Activated CD4-positive, alpha-beta T cell treated with anti-CD3 and anti-CD28 coated beads, Interleukin-2, amount 50 U/mL, for 24 hours (primary cell): ENCODE data around the gene MUC5AC.
"Not testable (repeated sequence)": the region's sequence is repeated elsewhere in the genome, so short reads cannot be mapped to it uniquely, and the experiment has no call there.

ENCODE experiments used
- DNase-seq, 2 donors: peaks; one replicate each; pipeline ENCODE4 v3.0.0-alpha.2; 2020; ENCODE audit warnings: low read depth in 1 of 2, low spot score in 1 of 2

Gene MUC5AC

DNA sequence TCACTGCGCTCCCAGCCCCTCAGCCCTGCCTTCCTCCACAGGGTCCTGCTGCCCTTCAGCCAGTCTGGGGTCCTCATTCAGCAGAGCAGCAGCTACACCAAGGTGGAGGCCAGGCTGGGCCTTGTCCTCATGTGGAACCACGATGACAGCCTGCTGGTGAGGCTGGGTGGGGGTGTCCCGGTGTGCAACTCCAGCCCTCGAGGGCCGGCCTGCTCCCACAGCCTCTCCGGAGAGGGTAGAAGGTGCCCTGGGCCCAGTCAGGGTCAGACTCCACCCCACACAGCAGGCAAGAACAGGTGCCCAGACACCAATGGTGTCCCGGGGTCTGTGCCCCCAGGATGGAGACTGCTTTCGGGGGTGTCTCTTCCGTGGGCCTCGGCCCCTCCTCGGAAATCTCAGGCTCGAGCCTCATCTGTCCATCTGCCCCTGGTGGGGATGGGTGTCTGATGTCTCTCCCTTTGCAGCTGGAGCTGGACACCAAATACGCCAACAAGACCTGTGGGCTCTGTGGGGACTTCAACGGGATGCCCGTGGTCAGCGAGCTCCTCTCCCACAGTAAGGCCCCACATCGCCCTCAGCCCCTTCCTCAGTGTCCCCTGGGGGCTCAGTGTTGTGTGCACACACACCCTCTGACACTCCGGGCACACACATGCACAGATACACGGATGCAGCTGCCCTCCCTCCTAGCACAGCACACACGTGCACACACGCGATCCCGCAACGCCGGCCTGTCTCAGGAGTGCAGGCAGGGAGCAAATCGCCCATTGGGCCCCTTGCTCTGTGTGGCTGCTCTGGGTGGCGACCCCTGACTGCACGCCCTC, 4.9 kb downstream of the MUC5AC start:
- DNase-seq, result no peak

DNA sequence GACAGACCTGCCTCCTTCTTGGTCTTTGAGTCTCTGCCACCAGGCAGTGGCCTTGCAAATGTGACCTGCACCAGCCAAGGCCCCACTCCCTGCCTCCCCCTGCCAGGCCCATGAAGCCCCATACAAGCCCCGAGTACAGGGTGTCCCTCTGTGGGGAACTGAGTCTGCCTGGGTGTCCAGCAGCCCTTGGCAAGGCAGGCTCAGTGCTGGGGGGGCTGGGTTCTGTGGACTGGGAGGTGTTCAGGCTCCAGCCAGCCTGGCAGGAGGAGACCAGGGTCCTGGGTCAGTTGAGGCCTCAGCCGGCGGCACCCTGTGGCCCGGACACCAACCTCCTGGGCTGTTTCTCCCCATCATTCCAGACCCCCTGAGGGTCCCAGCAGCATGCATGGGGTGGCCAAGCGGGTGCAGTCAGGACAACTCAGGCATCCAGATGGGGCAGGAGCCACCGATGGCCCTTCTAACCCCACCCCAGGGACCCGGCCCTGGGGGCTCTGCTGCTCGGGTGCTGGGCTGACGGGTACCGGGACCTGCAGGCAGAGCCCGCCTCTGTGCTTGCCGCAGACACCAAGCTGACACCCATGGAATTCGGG, 5.7 kb downstream of the MUC5AC start:
- DNase-seq, result no peak

DNA sequence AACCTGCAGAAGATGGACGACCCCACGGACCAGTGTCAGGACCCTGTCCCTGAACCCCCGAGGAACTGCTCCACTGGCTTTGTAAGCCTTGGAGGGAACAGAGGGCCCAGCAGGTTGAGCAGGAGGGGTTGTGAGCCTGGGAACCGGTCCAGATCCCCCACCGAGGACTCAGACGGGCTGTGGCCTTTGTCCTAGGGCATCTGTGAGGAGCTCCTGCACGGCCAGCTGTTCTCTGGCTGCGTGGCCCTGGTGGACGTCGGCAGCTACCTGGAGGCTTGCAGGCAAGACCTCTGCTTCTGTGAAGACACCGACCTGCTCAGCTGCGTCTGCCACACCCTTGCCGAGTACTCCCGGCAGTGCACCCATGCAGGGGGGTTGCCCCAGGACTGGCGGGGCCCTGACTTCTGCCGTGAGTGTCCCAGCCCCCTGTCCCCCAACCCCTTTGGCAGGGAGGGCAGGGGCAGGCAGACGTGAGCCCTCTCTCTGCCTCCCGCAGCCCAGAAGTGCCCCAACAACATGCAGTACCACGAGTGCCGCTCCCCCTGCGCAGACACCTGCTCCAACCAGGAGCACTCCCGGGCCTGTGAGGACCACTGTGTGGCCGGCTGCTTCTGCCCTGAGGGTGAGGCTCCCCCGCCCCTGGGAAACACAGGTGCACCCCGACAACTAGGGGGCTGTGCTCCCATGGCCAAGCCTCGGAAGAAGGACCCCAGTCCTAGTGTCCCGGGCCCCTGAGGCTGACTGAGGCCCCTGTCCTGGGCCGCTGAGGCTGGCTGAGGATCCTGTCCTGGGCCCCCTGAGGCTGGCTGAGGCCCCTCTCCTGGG, 6.4 kb downstream of the MUC5AC start:
- no peak for DNase-seq

DNA sequence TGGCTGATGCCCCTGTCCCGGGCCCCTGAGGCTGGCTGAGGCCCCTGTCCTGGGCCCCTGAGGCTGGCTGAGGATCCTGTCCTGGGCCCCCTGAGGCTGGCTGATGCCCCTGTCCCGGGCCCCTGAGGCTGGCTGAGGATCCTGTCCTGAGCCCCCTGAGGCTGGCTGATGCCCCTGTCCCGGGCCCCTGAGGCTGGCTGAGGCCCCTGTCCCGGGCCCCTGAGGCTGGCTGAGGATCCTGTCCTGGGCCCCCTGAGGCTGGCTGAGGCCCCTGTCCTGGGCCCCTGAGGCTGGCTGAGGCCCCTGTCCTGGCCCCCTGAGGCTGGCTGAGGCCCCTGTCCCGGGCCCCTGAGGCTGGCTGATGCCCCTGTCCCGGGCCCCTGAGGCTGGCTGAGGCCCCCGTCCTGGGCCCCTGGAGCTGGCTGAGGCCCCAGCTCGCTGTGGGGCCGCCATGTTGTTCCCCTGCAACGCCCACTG, 7.1 kb downstream of the MUC5AC start:
- DNase-seq, result not testable (repeated sequence)

DNA sequence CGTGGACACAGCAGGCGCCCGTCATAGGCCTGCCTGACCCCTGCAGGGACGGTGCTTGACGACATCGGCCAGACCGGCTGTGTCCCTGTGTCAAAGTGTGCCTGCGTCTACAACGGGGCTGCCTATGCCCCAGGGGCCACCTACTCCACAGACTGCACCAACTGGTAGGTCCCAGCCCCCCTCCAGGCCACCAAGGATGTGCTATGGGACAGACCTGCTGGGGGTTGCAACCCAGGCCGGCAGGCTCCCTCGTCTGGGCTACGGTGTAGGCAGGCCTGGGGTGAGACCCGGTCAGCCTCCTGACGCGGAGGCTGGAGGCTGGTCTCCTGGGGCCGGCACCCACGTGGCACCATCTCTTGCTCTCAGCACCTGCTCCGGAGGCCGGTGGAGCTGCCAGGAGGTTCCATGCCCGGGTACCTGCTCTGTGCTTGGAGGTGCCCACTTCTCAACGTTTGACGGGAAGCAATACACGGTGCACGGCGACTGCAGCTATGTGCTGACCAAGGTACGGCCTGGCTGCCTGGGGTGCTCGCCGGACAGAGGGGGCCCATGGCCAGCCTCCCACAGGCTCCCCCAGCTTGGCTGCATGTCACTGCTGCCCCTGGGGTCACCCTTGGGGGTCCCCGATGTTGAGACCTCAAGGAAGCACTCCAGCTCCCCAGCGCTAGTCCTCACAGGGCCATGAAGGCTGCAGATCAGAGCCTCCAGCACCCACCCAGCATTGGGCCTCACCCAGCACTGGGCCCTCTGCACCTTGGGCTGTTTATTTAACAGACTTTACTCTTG, 7.7 kb downstream of the MUC5AC start:
- no peak for DNase-seq

DNA sequence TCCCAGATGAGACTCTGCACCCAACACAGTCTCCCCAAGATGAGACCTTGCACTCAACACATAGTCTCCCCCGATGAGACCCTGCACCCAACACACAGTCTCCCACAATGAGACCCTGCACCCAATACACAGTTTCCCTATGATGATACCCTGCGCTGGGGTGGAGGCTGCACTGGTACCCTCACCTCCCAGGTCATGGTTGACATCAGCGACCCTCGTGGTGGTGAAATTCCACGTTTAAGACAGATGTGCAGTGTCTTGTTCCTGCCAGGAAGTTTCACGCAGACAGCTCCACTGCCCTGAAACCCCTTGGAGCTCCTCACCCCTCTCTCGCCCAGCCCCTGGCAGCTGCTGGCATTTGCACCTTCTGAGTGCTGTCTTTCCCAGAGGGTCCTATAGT, 9.5 kb downstream of the MUC5AC start:
- no peak for DNase-seq

DNA sequence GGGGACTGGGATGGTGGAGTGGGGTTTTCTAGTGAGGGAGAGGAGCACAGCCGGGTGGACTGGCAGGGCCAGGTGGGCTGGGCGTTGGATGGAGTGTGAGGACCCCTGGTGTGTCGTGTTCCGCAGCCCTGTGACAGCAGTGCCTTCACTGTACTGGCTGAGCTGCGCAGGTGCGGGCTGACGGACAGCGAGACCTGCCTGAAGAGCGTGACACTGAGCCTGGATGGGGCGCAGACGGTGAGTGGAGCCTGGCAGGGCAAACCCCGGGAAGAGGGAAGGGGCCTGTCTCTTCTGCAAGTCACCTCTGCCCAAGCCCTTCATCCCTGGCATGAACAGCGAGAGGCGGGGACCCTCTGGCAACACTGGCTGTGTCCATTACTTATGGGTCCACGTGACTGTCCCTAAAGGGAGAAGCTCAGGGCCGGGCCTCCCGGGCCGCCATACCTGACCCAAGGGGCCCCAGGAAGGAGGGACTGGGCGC, 10.0 kb downstream of the MUC5AC start:
- no peak for DNase-seq

DNA sequence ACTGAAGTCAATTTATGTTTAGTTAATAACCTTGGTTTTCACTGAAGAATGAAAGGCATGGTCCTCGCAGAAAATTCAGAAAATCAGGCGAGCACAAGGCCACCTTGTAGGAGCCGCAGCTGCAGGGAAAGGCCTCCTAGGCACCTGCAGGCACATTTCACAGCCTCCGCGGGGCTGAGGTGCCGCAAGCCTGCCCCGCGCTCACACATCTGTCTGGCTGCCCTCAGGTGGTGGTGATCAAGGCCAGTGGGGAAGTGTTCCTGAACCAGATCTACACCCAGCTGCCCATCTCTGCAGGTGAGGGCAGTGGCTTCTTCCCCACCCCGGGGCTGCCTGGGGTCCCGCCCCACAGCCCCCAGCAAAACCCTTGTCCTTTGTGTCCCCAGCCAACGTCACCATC, 10.5 kb downstream of the MUC5AC start:
- DNase-seq, result no peak

DNA sequence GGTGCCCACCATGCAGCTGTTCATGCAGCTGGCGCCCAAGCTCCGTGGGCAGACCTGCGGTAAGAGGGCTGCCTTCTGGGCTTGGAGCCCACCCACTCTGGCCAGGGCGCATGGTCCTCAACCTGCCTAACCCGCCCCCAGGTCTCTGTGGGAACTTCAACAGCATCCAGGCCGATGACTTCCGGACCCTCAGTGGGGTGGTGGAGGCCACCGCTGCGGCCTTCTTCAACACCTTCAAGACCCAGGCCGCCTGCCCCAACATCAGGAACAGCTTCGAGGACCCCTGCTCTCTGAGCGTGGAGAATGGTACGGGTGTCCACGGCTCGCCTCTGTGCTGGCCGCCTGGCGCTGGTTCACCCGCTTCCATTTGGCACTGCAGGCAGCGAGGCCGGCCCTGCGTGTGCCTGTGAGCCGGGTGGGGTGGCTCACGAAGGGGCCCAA, 11.0 kb downstream of the MUC5AC start:
- DNase-seq, result no peak

DNA sequence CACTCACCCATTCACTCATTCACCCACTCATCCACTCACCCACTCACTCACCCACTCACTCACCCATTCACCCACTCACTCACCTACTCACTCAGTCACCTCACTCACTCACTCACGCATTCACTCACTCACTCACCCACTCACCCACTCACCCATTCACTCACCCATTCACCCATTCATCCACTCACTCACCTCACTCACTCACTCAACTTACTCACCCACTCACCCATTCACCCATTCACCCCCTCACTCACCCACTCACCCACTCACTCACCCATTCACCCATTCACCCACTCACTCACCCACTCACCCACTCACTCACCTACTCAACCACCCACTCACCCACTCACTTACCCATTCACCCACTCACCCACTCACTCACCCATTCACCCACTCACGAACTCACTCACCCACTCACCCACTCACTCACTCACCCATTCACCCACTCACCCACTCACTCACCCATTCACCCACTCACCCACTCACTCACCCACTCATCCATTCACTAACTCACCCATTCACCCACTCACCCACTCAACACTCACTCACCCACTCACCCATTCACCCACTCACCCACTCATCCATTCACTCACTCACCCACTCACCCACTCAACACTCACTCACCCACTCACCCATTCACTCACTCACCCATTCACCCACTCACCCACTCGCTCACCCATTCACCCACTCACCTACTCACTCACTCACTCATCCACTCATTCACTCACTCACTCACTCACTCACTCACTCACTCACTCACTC, 13.7 kb downstream of the MUC5AC start:
- no peak for DNase-seq

DNA sequence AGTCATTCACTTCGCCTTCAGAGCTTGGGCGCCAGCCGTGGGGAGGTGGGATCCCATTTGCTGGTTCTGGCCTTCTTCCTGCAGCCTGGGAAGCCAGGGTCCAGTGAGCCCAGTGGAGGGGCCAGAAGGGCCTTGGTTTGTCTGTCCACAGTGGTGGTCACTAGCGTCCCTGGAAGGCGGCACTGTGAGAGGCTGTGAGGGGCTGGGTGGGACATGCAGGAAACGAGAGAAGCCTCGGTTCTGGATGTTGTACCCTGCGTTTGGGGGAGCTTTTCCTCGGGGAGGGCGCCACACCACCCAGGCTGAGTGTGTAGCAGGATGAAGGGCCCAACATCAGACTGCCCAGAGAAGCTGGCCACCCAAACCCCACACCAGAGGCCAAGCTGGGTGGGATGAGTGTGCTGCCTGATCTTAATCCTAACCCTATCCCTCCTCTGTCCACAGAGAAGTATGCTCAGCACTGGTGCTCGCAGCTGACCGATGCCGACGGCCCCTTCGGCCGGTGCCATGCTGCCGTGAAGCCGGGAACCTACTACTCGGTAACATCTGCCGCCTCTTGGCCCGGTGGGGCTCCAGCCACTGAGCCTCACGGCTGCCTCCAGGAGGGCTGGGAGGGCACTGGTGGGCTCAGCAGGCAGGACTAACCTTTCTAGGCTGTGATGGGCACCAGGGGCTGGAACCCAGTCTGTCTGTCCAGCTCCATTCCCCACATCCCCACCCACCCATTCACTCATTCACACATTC, 14.4 kb downstream of the MUC5AC start:
- DNase-seq, result no peak

DNA sequence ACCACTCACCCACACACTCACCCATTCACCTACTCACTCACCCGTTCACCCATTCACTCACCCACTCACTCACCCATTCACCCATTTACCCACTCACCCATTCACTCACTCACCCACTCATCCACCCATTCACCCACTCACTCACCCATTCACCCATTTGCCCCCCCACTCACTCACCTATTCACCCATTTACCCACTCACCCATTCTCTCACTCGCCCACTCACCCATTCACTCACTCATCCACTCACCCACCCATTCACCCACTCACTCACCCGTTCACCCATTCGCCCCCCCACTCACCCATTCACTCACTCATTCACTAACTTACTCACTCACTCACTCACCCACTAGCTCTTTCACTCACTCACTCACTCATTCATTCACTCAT, 15.0 kb downstream of the MUC5AC start:
- DNase-seq, result no peak

DNA sequence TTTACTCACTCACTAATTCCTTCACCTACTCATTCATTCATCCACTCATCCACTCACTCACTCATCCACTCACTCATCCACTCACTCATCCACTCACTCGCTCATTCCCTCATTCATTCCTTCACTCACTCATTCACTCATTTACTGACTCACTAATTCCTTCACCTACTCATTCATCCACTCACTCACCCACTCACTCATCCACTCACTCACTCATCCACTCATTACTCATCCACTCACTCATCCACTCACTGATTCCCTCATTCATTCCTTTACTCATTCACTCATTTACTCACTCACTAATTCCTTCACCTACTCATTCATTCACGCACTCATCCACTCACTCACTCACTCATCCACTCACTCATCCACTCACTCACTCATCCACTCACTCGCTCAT, 15.6 kb downstream of the MUC5AC start:
- not testable (repeated sequence) for DNase-seq

DNA sequence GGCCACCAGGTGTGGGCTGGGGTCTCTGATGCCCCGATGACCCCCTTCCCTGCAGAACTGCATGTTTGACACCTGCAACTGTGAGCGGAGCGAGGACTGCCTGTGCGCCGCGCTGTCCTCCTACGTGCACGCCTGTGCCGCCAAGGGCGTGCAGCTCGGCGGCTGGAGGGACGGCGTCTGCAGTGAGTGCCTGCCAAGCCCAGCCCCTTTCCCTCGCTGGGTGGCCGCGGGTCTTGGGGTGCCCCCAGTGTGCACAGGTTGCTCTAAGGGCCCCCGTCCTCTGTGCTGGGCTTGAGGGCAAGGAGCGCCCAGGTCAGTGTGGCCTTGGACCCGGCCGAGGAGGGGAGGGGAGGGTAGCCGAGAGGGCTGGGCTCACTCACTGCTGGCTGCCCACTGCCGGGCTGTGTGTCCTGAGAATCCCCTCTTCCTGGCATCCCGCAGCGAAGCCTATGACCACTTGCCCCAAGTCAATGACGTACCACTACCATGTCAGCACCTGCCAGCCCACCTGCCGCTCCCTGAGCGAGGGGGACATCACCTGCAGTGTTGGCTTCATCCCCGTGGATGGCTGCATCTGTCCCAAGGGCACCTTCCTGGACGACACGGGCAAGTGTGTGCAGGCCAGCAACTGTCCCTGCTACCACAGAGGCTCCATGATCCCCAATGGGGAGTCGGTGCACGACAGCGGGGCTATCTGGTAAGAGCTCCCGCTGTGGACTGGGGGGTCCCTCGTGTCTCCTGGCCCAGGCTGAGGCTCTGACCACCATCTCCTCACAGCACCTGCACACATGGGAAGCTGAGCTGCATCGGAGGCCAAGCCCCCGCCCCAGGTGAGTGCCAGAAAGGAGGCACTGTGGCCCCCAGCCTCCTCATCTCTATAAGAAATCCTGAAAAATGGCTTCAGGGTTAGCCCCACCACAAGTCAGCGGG, 17.0 kb downstream of the MUC5AC start:
- DNase-seq, result no peak

DNA sequence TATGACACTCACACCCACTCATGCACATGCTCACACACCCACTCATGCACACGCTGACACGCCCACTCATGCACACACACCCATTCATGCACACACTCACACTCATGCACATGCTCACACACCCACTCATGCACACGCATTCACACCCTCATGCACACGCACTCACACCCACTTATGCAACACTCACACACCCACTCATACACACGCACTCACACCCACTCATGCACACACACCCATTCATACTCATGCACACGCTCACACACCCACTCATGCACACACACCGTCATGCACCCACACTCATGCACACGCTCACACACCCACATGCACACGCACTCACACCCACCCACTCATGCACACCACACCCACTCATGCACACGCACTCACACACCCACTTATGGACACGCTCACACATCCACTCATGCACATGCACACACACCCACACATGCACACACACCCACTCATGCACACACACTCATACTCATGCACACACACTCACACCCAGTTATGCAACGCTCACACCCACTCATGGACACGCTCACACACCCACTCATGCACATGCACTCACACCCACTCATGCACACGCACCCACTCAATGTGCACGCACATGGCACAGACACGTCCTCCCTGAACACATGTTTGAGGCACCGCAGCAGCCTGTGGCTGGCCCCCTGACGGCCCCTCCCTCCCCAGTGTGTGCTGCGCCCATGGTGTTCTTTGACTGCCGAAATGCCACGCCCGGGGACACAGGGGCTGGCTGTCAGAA, 17.9 kb downstream of the MUC5AC start:
- no peak for DNase-seq

DNA sequence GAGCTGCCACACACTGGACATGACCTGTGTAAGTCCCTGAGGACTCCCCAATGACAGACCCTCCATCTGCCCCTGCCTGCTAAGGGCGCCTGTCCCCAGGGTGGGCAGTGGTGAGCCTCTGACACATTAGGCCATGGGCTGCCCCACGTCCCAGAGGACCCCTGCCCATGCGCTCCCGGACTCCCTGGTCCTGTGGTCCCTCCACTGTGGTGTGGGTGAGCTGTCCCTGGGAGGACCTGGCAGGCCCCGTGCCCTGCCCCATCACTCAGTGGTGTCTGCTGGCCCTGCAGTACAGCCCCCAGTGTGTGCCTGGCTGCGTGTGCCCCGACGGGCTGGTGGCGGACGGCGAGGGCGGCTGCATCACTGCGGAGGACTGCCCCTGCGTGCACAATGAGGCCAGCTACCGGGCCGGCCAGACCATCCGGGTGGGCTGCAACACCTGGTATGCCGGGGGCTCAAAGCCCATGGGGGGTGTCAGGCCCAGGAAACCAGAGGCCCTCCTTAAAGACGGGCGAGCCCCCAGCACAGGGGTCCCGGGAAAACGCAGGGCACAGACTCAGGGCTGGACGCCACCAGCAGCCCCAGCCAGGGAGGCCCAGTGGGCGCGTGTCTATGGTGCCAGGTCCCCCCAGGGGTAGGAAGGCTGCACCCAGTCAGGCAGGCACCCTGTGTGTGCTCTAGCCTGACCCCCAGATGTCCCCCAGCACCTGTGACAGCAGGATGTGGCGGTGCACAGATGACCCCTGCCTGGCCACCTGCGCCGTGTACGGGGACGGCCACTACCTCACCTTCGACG, 18.7 kb downstream of the MUC5AC start:
- DNase-seq, result no peak
